ENCODE results near the gene ATP2B3. TPM values are rescaled to one million over a fixed set of nuclear protein-coding genes. Genes with fewer than 3 reads are reported as not detected.

Gene ATP2B3
- total RNA-seq, 1 donor from 2014 or later = not detected

DNA sequence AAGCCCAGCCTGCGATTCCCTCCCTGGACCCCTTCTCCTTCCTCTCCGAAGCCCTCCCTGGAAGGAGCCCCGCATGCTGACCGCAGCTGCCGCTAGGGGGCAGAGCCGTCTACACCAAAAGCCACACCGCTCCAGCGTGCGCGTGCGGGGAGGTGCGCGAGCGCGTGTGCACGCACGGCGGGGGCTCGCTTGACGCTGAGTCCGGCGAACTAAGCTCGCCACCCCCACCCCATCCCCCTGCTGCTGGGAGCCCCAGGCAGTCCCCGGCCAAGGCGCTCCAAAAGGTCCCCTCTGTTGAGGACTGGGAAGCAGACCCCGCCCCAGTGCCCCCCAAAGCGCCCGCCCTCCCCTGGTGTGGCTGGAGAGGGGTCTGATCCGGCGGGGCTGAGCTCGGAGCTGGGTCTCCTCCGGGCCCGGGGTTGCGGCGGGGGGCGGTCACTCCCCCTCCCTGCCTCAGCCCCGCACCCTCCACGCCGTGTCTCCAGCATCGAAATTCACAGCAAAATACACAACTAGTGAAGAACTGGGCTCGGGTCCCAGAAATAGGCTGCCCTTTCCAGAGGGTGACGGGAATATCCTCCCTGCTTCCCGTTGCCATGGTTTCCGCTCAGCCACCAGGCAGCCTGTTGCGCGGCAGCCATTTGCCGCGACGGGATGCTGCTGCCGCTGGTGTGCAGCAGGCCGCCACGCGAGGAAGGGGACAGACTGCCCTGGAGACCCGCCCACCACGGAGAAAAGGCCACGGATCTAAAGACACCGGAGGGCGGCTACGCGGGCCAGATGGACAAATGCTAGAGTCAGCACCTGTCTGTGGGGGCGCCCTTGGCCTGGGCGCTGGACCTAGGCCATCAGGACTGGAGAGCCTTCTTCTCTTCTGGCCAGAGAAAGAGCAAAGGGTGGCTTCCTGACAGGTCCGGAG, 92.7 kb downstream of the ATP2B3 start:
- no peak for DNase-seq (ENCODE audit: low spot score)

DNA sequence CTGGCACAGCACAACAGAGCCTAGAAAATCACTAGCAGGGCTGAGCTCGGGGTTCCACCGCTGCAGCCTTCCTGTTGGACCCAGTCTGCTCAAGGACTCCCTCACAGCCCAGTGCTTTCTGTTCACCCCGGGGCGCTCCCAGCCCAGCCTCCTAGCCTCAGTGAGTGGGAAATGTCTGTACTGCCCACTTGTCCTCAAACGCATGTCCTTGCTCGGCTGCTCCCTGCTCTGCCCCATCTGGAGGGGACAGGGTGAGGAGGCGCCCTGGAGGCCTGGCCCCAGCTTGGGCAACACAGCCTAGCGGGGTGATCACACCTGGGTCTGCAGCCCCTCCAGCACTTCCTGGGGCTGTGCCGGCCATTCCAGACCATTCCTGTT, 93.4 kb downstream of the ATP2B3 start:
- DNase-seq (ENCODE audit: low spot score) = no peak

DNA sequence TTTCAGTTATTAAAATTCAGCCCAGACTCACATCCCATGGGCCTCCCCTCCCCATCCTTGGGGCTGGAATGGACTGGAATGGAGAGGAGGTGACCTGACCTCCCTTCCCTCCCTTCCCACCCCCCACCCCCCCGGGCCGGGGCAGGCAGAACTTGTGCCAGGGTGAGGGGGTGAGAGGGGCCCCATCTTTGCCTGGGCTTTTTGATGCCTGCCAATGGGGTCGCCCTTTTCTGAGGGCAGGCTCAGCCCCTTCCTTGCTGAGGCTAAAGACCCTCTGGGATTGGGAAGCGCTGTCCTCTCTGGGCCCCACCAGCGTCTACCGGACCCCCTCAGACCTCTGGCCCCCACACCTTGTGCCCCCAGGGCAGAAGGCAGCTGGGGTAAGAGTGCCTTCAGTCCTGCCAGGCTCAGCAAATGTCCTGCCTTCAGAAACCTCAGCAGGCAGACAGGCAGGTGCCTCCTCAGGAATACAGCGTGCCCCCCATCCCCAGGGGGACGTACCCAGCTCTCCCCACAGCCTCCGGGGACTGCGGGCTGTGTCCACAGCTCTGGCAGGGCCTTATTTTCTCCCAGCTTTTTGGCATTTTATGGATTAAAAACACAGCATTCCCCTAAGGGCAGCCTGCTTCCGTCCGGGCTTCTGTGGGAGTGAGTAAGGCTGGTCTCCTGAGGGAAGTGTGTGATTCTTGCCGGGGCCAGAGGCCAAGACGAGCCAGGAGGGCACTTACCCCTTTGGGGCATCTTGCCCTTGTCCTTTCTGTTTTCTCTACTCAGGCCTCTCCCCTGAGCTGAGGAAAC, 94.1 kb downstream of the ATP2B3 start:
- DNase-seq (ENCODE audit: low spot score) = no peak

DNA sequence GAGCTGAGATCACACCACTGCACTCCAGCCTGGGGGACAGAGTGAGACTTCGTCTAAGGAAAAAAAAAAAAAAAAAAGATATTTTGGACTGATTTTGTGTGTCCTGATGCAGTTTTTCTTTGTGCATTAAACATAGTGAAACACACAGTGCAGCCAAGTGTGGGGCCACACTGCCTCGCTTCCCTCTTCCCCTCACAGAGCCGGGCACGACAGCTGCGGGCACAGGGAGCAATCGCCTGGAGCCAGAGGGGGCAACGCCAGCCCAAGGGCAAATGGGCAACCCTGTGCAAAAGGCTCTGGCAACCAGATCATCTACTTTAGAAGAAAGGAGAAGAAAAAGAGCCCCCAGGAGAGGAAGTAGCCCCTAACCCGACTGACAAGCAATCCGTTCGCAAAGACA, 95.0 kb downstream of the ATP2B3 start:
- no peak for DNase-seq (ENCODE audit: low spot score)

DNA sequence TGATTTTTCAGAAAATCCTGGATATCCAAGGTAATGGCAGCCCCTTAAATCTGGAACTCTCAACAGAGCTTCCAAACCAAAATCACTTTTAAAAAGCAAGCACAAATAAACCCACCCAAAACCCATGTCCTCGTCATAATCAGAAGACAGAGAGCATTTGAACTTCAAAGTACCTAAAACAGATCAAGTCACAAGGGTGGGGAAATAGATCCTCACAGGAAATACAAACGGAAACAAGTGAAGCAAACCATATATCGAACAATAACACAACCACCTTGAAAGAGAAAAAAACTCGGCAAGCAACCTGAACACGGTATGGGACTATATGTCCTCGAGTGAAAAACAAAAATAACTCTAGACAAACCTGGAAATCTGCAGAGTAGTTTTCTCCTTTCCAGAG, 97.4 kb downstream of the ATP2B3 start:
- DNase-seq (ENCODE audit: low spot score) = no peak

DNA sequence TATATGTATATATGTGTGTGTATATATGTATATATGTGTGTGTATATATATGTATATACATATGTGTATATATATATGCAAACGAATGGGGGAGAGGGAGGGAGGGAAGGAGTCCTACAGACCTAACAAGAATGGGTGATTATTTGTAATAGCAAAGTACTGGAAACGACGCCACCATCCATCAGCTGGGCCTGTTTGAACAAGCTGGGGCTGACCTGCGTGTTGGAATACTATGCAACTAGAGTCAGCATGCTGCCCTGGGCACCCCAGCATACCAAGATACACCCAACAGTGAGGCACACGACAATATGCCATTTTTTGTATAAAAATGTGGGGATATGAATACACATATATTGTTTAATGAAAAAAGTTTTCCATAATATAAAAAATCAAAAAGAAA, 103.1 kb downstream of the ATP2B3 start:
- DNase-seq (ENCODE audit: low spot score) = no peak

DNA sequence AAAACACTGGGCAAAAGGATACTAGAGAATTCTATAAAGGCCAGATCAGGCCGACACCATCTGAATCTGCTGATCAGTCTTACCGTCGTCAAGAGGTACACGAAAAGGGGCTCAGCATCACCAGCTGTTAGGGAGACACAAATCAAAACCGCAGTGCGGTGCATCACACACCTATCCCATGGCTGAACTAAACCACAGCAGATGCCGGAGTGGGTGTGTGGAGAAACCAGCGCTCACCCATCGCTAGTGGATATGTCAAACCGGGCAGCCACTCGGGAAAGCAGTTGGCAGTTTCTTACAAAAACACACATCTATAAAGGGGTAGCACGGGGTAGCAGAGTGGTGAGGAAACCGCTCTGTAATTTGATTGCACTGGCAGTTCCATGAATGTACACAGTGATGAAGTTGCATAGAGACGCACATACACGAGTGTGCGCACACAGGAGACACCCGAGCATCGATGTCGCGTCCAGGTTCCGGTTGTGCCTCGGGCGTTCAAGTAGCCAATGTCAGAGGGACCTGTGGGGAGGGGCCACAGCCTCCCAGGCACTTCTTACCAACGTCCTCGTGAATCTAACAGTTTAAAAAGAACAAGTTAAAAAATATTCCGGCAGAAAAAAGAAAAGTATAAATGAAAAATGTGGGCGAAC, 104.6 kb downstream of the ATP2B3 start:
- DNase-seq (ENCODE audit: low spot score) = no peak

DNA sequence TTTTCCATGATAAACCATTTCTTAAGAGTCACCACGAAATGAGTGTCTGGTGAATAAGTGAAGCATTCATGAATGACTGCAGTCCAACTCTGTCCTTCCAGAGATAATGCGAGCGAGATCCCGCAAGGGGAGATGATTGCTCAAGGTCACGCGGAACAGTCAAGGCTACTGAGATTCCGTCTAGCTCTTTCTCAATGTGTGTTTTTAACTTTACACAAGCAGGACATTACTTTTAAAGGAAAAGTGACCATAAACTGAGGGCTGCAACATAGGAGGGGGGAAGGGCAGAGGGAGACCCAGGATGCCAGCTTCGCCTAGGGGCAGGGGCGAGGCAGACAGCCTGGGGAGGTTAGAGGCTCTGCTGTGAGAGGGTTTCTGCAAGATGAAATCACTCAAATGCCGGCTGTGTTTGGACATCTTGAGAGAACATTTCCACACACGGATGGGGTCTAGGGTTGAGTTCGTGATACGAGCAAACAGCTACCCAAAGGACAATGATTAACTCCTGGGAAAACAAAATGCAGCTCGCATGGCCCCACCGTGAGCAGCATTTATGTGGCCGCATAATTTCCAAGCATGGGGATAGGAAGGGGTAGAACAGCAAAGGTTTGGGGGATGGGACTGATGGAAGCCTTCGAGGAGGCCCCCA, 105.3 kb downstream of the ATP2B3 start:
- DNase-seq (ENCODE audit: low spot score) = no peak

DNA sequence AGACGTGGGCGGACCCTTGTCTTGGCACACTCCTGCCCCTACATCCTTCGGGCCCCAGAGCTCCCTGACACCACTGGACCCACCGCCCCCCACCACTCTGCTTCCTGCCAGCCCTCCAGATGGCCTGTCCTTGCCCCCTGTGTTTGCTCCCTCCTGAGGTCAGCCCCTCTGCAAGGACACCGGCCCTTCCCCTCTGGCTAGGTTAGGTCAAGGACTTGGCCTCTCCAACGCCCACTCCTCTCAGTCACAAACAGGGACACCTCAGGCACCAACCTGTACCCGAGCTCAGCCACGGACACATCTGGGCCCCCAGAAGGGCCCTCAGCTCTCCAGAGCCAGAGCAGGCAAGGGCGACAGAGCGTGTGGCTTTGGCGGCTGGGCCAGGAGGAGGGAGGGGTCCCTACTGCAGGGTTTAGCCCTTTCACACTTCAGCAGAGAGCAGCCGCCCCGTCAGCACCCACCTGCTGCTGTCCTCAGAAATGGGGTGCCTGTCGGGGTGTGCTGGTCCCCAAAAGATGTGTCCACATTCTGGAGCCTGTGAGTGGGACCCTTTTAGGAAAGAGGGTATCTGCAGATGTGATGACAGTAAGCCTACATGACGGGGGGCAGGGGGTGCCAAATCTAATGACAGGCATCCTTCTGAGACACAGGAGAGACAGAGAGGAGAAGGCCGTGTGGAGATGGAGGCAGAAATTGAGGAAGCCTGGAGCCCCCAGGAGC, 106.0 kb downstream of the ATP2B3 start:
- DNase-seq (ENCODE audit: low spot score) = no peak

DNA sequence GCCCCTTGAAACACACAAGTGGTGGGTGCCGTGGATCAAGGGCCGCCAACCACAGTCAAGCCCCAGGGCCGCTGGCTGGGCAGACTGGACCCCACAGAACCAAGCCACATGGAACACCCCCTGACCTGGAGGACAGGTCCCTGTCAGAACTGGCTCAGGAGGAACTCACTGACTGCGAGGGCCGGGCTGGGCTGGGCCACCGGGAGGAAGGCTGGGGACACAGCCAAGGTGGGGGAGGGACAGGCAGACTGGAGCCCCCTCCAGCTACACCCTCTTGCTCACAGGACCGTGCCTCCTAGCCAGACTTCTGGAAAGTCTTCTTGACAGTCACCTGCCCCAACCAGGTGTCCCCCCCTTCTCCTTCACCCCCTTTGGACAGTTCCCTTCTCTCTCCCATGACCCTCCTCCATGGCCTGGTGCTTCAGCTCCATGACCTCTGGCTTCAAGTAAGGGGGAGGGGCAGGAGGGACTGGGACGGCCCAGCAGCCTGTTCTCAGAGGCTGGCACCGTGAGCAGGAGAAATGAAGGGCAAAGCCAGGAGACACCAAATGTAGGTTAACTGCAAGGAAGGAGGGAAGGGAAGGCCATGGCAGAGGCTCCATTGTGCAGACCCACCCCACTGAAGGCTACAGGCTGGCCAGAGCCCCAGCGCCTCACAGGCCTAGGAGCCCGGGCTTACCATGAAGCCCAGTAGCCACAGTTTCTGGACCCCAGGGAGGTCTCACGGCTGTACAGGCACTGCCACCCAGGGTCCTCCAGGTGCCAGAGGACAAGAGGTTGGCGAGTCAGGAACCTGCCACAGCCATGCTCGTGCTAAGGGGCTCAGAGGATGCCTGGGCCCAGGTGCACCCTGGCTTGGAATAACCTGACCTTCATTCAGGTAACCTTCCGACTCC, 107.0 kb downstream of the ATP2B3 start:
- DNase-seq (ENCODE audit: low spot score) = no peak

DNA sequence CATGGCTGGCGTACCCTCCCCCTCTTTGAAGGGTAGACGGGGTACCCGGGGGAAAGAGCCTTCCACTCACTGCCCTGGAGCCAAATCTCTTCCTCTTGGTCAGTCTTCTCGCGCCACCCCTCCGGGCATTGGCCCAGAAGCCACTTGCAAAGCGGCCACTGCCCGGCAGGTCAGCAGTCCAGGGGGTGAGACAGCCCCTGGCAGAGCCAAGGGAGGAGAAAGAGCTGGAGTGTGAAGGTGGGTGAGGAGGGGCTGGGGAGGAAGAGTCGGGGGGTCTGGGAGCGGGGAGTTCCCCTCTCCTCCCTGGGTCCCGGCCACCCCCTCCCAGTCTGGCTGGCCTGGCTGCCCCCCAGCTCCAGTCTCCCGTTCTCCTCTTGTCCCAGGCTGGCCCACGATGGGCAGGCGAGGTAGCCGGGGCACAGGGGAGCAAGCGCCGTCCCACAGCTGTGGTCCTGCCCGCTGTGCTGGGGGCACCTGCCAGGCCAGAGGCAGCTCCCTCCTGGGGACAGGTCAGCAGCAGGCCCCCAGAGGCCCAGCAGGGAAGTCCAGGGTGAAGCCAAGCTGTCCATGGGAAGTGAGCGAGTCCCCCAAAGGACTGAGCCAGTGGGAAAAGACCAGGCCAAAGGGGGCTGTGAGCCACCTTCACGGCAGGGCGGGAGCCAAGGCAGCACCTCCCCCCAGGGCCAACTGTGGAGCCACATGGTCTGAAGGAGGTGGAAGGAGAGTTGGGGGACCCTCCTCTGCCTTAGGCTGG, 108.0 kb downstream of the ATP2B3 start:
- DNase-seq (ENCODE audit: low spot score) = no peak

DNA sequence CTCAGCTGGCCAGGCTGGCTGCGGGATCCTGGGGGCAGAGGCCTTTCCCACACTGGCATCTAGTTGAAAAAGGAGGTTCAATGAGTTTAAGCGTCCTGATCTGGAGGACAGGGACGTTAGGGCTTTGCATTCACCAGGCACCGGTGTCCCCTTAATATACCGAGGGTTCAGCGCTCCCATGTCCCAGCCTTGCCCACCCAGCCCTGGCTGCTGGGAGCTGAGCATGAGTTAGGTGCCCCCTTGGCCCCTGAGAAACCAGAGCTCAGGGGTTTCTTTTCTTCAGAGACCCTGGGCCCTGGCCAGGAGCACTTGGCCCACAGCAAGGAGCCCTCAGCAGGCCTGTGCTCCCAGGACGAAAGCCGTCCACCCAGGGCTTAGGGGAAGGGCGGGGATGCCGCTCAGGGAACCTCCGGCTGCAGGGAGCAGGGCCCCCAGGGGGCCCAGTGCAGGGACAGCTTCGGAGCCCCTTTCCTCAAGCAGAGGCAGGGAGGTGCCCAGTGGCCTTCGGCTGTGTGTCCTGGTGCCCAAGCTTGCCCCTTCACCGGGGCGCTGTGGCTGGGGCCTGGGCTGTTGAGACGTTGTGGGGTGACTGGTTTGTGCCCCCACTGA, 108.7 kb downstream of the ATP2B3 start:
- no peak for DNase-seq (ENCODE audit: low spot score)

DNA sequence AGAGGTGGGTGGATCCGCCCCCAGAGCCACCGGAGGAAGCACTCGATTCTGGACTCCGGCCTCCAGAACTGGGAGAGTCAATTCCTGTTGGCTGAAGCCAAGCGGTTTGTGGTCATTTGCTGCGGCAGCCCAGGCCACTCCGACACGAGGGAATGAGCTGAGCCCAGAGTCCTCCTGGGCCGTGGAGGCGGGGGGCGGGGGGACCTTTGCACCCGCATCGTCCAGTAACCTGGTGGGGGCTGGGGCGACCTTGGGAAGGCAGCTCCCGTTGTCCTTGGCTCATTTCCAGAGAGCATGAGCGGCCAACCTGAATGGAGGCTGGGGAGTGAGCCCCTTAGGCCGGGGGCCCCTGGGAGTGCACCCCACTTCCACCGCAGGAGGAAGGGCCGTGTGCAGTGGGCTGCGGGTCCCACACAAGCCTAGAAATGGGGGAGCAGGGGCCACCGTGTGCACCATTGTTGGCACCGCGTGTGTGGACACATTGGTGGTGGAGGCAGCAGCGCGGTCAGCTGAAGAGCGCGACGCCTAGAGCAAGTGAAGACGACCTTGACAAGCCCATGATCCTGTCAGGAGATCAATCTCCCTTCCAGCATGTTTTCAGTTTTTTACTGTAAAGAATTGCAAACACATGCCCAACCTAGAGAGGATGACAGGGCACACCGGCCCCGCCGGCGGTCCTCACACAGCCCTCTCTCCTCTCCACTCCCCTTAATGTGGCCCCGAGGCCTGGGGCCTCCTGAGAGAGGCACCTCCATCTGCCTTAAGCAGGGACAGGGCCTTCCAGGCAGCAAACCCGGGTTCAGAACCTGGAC, 109.6 kb downstream of the ATP2B3 start:
- no peak for DNase-seq (ENCODE audit: low spot score)

DNA sequence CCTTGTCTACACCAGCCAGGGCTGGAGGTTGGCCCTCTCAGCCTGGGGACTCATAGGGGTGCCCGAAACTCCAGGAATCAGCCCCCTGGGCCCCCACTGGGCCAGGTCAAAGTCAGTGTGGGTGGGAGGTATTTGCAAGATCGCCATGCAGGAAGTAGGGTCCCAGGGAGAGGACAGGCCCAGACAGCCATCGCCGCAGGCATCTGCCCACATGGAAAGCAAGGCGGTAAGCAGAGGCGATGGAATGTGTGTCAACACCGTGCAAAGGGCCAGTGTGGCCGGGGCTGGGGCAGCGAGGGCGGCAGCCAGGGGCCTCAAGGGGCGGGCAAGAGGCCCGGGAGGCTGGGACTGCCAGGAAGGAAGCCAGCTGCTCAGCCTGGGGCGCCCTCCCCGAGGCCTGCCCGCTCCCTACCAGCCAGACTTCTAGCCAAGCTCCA, 110.3 kb downstream of the ATP2B3 start:
- no peak for DNase-seq (ENCODE audit: low spot score)

DNA sequence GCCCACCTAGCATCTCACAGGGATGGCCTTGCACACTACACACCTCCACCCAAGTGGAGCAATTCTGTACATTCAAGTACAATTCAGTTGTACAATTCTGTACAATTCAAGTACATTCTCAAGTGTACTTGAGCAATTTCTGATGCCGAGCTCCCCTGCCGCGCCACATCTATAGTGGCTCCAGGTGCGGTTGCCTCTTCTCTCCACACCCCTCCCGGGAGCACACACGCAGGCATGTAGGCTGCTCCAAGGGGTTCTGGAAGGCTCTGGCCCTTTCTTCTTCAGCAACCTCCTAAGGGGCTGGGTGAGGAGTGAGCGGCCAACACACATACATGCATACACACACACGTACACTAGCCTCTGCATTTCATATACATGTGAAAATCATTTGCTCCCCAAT, 110.7 kb downstream of the ATP2B3 start:
- no peak for DNase-seq (ENCODE audit: low spot score)

DNA sequence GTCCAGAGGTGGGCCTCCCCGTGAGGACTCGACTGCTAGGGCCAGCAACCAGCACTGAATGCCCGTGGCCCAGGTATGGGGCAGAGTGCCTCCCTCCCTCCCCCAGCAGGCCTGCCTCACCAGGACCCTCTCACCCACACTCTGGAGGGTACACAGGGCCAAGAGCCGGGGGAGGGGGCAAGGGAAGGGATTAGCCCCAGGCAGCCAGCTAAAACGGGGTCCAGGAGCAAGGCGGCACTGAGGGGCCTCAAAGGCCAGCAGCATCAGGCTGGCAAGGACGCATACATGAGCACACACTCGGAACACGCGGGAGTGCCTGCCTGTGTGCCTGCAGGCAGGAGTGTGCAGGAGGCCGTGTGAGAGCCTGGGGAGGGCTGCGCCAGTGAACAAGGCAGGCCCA, 111.2 kb downstream of the ATP2B3 start:
- no peak for DNase-seq (ENCODE audit: low spot score)

DNA sequence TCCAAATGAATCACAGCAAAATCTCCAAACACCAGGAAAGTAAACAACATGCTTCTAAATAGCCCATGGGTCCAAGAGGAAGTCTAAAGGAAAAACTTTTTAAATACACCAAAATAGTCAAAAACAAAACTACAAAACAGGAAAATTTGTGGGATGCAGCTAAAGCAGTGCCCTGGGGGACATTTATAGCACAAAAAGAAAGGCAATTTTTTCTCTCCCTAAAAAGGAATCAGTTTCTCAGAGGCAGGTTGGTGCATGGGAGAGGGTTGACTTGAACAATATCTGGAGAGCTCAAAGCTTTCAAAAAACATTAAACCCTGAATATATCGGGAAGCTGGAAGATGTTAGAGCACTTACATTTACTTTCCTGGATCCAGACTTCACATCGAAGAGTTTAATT, 113.9 kb downstream of the ATP2B3 start:
- no peak for DNase-seq (ENCODE audit: low spot score)
